GM23248 (cell line): Measurements from ENCODE around the gene FBXO2.

ENCODE experiments used
- EZH2 ChIP-seq: fragments of 200-600 bp; sonication (generic); IDR thresholded peaks from 2 replicates; pipeline ENCODE4 v1.6.1; 2018; ENCODE audit warnings: antibody characterized with exemption, mild to moderate bottlenecking; ENCODE audit not compliant: insufficient read depth, poor library complexity, severe bottlenecking
- EZH2phosphoT487 ChIP-seq: fragments of 200-600 bp; sonication (generic); IDR thresholded peaks from 2 replicates; pipeline ENCODE4 v1.6.1; 2018; ENCODE audit warnings: antibody characterized with exemption, moderate library complexity, mild to moderate bottlenecking, low read depth; ENCODE audit not compliant: insufficient read depth

DNA sequence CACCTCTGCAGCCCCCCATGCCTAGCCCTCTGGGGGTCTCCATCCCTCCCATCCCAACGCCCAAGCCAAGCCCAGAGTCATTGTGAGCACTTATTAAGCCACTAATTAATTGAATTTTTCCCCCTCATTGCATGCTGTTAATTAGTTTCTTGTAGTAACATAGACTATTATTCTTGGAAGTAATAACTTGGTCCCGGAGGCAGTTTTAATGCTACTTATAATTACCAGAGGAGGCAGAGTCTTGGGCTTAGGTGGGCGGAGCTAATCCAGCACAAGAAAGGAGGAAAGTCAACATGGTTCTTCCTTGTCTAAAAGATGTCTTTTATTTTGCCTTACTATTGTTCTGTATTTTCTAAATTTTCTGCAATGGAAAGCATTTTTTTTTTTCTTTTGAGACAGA lies 27.7 kb downstream of the FBXO2 start:
- no peak for TF ChIP-seq EZH2
- no peak for TF ChIP-seq EZH2phosphoT487
